Prostate gland (tissue), 2 donors: ENCODE measurements around the gene LRRIQ1. TPM values are rescaled to one million over a fixed set of nuclear protein-coding genes. Genes with fewer than 3 reads are reported as not detected.

Experiments
- DNase-seq: peaks from one replicate; pipeline ENCODE4 v3.0.0-alpha.2; 2019; ENCODE audit warnings: low spot score
- H3K27ac ChIP-seq, 2 donors: fragments of 200-600 bp; sonication (generic); 2 replicates each; pipeline ENCODE4 v1.5.1; 2017 to 2019
- H3K27me3 ChIP-seq: fragments of 200-600 bp; sonication (generic); replicated peaks from 2 replicates; pipeline ENCODE4 v1.5.1; 2019; ENCODE audit not compliant: insufficient read depth
- H3K36me3 ChIP-seq, 2 donors: fragments of 200-600 bp; sonication (generic); 1 replicate in 1 of 2; 2 replicates in 1 of 2; pipeline versions ENCODE4 v1.5.1 to v1.8.1; 2017 to 2019
- H3K4me1 ChIP-seq: fragments of 200-600 bp; sonication (generic); replicated peaks from 2 replicates; pipeline ENCODE4 v1.5.1; 2019
- H3K4me3 ChIP-seq, 2 donors: fragments of 200-600 bp; sonication (generic); 2 replicates each; pipeline ENCODE4 v1.5.1; 2017 to 2019
- H3K9me3 ChIP-seq: fragments of 200-600 bp; sonication (generic); 2 replicates; pipeline ENCODE4 v1.5.1; 2017
- POLR2A ChIP-seq: fragments of 450-650 bp; IDR thresholded peaks from one replicate; pipeline ENCODE4 v1.6.1; 2016; ENCODE audit warnings: antibody characterized with exemption, mild to moderate bottlenecking
- POLR2AphosphoS5 ChIP-seq: sonication (generic); formaldehyde crosslinking; IDR thresholded peaks from one replicate; pipeline ENCODE4 v1.6.1; 2017; ENCODE audit warnings: antibody characterized with exemption
- WGBS: methylation state at CpG from one replicate; pipeline ENCODE4 v1.1.5; 2018; 5-methylcytosine and 5-hydroxymethylcytosine counted together
- intact Hi-C: fragments of 100-400 bp; cut with DNase I; formaldehyde crosslinking; loops from one replicate; pipeline ENCODE4 v1.14.2; 2022
- total RNA-seq, 2 donors: library from RNA; depleted of rRNA; stranded (reverse); fragments of >200 nt; gene quantifications; one replicate each; pipeline ENCODE4 v1.1.0, GENCODE V29; 2016
- TF ChIP-seq, protein P1 (sequence below), 4 experiments: fragments of 200-600 bp in 2 of 4; fragments of 450-650 bp in 2 of 4; sonication (generic) in 2 of 4; IDR thresholded peaks; 1 replicate in 3 of 4; 2 replicates in 1 of 4; pipeline ENCODE4 v1.5.1; 2016 to 2019; ENCODE audit warnings: antibody characterized with exemption in 4 of 4, mild to moderate bottlenecking in 2 of 4, moderate library complexity in 2 of 4

LRRIQ1 gene
- total RNA-seq, 2 donors from 2014 or later: 2.6 to 12.8 TPM

GRCh38 chr12:85244561-85244960 is 208.4 kb downstream of the LRRIQ1 start:
- H3K4me1 ChIP-seq: no peaks in the 10 kb centered on the region
- H3K4me3 ChIP-seq: no peak overlapping the region
- no peak for DNase-seq
- TF ChIP-seq POLR2A: no peak
- TF ChIP-seq, protein P1, sequence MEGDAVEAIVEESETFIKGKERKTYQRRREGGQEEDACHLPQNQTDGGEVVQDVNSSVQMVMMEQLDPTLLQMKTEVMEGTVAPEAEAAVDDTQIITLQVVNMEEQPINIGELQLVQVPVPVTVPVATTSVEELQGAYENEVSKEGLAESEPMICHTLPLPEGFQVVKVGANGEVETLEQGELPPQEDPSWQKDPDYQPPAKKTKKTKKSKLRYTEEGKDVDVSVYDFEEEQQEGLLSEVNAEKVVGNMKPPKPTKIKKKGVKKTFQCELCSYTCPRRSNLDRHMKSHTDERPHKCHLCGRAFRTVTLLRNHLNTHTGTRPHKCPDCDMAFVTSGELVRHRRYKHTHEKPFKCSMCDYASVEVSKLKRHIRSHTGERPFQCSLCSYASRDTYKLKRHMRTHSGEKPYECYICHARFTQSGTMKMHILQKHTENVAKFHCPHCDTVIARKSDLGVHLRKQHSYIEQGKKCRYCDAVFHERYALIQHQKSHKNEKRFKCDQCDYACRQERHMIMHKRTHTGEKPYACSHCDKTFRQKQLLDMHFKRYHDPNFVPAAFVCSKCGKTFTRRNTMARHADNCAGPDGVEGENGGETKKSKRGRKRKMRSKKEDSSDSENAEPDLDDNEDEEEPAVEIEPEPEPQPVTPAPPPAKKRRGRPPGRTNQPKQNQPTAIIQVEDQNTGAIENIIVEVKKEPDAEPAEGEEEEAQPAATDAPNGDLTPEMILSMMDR (IDR thresholded peaks at IDR 0.05): no peak
- no peak for TF ChIP-seq POLR2AphosphoS5
- WGBS: 42% methylated on average over 3 of the region's 3 CpGs
- intact Hi-C loops: no loop called here
- H3K27ac ChIP-seq: no peak overlapping the region
- H3K27me3 ChIP-seq: no peaks in the 10 kb centered on the region
- H3K9me3 ChIP-seq: no peaks in the 10 kb centered on the region
- no peaks in the 10 kb centered on the region for H3K36me3 ChIP-seq

GRCh38 chr12:85253853-85254252 is 217.7 kb downstream of the LRRIQ1 start:
- Histone ChIP-seq H3K4me3 (no peak overlapping the region), H3K9me3 (no peaks in the 10 kb centered on the region), H3K36me3 (no peaks in the 10 kb centered on the region), H3K27me3 (no peaks in the 10 kb centered on the region), H3K4me1 (no peaks in the 10 kb centered on the region), H3K27ac (no peak overlapping the region)
- intact Hi-C loops: no loop called here
- TF ChIP-seq POLR2A (no peak), POLR2AphosphoS5 (no peak)
- TF ChIP-seq, protein P1 (IDR thresholded peaks at IDR 0.05): no peak
- 54% methylated on average over 4 of the region's 4 CpGs for WGBS
- no peak for DNase-seq

DNA sequence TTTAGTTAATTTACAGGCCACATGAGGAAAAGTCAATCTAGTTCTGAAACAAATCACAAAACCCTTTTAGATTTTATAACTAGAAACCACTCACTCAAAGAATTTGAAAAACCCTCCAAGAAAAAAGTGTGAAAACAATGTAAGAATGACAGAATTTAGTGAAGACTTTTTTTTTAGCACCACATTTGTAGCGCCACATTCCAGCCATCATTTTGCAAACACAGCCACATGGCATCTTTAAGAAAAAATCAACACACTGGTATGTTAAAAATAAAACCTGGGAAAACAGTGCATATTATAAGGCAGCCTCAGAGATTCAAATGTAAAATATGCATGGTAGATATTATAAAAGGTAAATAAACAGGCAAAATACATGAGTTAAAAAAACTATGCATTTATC is 221.5 kb downstream of the LRRIQ1 start:
- Histone ChIP-seq H3K9me3 (no peaks in the 10 kb centered on the region), H3K27me3 (no peaks in the 10 kb centered on the region), H3K27ac (no peak overlapping the region), H3K4me3 (no peak overlapping the region), H3K36me3 (no peaks in the 10 kb centered on the region), H3K4me1 (no peaks in the 10 kb centered on the region)
- no peak for DNase-seq
- WGBS: 80% methylated on average over 1 of the region's 1 CpG
- TF ChIP-seq POLR2AphosphoS5 (no peak), POLR2A (no peak)
- TF ChIP-seq, protein P1 (IDR thresholded peaks at IDR 0.05): no peak
- intact Hi-C loops: no loop called here

DNA sequence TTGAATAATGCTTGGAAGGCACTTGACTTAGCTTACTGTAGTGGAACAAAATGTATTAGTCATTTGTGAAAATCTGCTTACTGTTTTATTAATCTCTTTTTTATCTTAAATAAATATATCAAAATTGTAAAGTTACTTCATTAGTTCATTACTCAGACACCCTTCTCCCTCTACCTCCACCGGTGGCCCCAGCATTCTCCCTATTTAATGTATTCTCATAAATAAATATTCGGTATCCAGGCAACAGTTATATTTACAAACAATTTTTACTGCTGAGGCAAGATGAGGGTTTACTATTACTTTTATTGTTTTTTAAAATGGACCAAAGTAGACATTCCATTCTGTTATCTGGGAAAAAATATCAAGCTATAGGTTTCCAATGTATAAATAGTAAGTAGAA is 224.3 kb downstream of the LRRIQ1 start:
- Histone ChIP-seq H3K4me3 (no peak overlapping the region), H3K9me3 (no peaks in the 10 kb centered on the region), H3K27ac (no peak overlapping the region), H3K27me3 (no peaks in the 10 kb centered on the region), H3K4me1 (no peaks in the 10 kb centered on the region), H3K36me3 (no peaks in the 10 kb centered on the region)
- no peak for TF ChIP-seq POLR2A
- no peak for TF ChIP-seq POLR2AphosphoS5
- TF ChIP-seq, protein P1 (IDR thresholded peaks at IDR 0.05): no peak
- DNase-seq: no peak
- 83% methylated on average over 2 of the region's 2 CpGs for WGBS
- intact Hi-C loops: no loop called here

DNA sequence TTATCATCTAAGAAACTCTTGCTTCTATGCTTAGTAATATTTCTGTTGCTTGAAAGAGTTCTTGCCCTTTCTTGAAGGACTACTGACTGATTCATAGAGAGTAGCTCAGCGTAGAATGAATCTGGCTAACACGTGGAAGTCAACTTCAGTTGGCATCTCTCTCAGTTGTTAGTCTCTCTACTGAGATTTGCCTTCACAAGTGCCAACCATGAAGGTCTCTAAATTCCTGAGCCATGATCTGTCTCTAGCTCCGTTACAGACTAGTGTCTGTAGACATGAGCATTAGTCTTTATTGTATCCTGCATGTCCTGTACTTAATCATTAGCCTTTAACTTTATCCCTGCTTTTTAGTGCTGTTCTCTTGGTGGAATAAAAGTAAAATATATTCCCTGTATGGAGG is 224.7 kb downstream of the LRRIQ1 start:
- no peaks in the 10 kb centered on the region for H3K27me3 ChIP-seq
- H3K36me3 ChIP-seq: no peaks in the 10 kb centered on the region
- no peak overlapping the region for H3K27ac ChIP-seq
- TF ChIP-seq POLR2A (no peak), POLR2AphosphoS5 (no peak)
- TF ChIP-seq, protein P1 (IDR thresholded peaks at IDR 0.05): no peak
- 55% methylated on average over 3 of the region's 3 CpGs for WGBS
- H3K4me1 ChIP-seq: no peaks in the 10 kb centered on the region
- intact Hi-C loops: no loop called here
- no peaks in the 10 kb centered on the region for H3K9me3 ChIP-seq
- no peak overlapping the region for H3K4me3 ChIP-seq
- DNase-seq: no peak
